KG1 (cell line): ENCODE results near the gene CEP76.
"Not testable (repeated sequence)": the region's sequence is repeated elsewhere in the genome, so short reads cannot be mapped to it uniquely, and the experiment has no call there.

Experiments used
- DNase-seq: peaks from one replicate; lab custom pipeline; 2025; lab: John Stamatoyannopoulos, UW

CEP76 gene

GRCh38 chr18:12640881-12641200 lies 61.7 kb downstream of the CEP76 start:
- DNase-seq, result no peak

- DNase-seq, result no peak
Measured at GRCh38 chr18:12639990-12640880, 62.3 kb downstream of the CEP76 start.

GRCh38 chr18:12638644-12639124 lies 63.8 kb downstream of the CEP76 start:
- no peak for DNase-seq

- DNase-seq, result no peak
Measured at GRCh38 chr18:12637901-12638643, 64.5 kb downstream of the CEP76 start.

- no peak for DNase-seq
Measured at GRCh38 chr18:12637393-12637792, 65.1 kb downstream of the CEP76 start.

GRCh38 chr18:12631831-12632477 lies 70.6 kb downstream of the CEP76 start:
- no peak for DNase-seq

GRCh38 chr18:12630136-12630535 lies 72.4 kb downstream of the CEP76 start:
- no peak for DNase-seq

- DNase-seq, result no peak
Measured at GRCh38 chr18:12628706-12629702, 73.5 kb downstream of the CEP76 start.

- not testable (repeated sequence) for DNase-seq
Measured at GRCh38 chr18:12627199-12627598, 75.3 kb downstream of the CEP76 start.

- DNase-seq, result no peak
Measured at GRCh38 chr18:12625241-12625640, 77.3 kb downstream of the CEP76 start.
